ENCODE measurements around the gene ELOVL5. TPM values are rescaled to one million over a fixed set of nuclear protein-coding genes. Genes with fewer than 3 reads are reported as not detected.
A peak's percentile ranks its signal among the peaks of the same experiment; 100 is the strongest.
"Not testable (repeated sequence)": the region's sequence is repeated elsewhere in the genome, so short reads cannot be mapped to it uniquely, and the experiment has no call there.

The ELOVL5 gene
- total RNA-seq, 1 experiment from 2014 or later = 71.7 TPM

DNA sequence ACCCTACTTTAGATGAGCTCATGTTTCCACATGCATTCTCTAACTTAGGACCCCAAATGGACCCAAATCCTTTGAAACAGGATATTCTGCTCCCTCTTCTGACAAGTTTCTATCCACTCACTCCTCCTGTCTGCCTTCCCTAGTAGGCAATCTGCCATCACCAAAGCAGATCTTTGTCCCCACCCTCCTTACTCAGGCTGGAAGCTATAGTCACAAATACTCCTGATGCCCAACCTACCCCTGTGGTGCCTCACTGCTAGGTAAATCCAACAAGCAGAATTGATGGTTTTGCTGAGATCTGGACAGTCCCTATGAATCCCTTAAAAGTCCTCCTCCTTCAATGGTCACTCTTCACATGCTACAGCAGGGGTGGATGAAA lies 21.7 kb downstream of the ELOVL5 start:
- H3K9me3 ChIP-seq (replicated peaks) = no peaks in the 10 kb centered on the region
- H3K4me1 ChIP-seq = peaks cover 10% of the 10 kb centered on the region
- H3K27me3 ChIP-seq = no peaks in the 10 kb centered on the region
- no peak overlapping the region for H3K4me3 ChIP-seq
- no peak overlapping the region for H3K27ac ChIP-seq
- no peaks in the 10 kb centered on the region for H3K36me3 ChIP-seq
- no peak for DNase-seq

- no peaks in the 10 kb centered on the region for H3K9me3 ChIP-seq (replicated peaks)
- H3K27me3 ChIP-seq = no peaks in the 10 kb centered on the region
- no peaks in the 10 kb centered on the region for H3K36me3 ChIP-seq
- no peak overlapping the region for H3K4me3 ChIP-seq
- H3K27ac ChIP-seq = no peak overlapping the region
- DNase-seq = peak; percentile 26 to 45
- peaks cover 14% of the 10 kb centered on the region for H3K4me1 ChIP-seq
Measured at GRCh38 chr6:53326372-53327016, 22.3 kb downstream of the ELOVL5 start.

DNA sequence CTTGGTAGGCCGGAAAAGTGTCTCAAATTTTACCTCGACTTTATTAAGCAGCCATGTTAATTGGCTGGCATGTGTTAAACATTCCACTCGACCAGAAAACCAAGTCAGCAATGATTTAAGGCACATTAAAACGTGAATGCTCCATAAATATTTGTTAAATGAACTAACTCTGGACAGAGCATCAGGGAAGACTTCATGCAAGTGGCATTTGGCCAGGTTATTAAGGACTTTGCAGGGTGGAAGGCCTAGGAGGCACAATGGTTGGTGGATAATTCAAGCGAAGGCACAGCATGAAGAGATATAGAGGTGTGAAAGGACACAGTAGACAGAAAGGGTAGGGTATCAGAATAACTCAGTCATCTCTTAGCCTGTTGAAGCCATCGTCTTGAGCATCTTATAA lies 23.0 kb downstream of the ELOVL5 start:
- Histone ChIP-seq H3K4me1 (peaks cover 14% of the 10 kb centered on the region), H3K4me3 (no peak overlapping the region), H3K9me3 (replicated peaks) (no peaks in the 10 kb centered on the region), H3K27me3 (no peaks in the 10 kb centered on the region), H3K36me3 (no peaks in the 10 kb centered on the region), H3K27ac (no peak overlapping the region)
- DNase-seq = no peak

DNA sequence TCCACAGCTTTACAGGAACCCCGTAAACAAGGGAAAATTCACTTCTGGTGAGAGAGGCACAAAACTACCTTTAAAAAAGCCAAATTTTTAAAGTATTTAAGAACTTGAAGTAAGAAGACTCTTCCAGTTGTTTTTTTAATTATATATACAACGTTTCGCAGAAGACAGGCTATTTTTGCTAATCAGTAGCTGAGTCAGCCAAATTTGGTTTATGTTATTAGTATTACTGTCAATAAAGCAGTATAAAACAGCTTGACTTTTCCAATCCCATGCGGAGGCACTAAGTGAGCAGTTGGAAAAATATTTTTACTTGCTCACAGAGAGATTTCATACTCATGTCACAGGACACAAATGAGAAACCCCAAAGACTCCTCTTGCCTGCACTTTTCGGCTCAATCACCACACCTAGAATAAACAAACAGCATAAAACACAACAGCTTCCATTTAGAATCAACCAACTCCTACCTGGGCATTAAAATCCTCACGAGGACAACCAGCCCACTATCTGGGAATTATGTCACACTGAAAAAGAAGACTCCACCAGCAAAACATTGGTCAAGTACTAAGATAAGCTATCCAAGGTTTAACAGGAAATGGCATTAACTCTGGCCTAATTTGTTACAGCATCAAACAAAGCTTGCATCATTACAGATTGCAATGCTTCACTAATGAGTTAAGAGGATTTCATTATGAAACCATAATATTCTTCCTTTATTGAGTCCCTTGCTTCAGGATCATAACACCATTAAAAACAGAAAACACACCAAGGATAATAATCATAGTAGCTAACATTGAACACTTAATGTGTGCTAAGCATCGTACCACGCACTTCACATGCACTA lies 26.3 kb downstream of the ELOVL5 start:
- no peak overlapping the region for H3K27ac ChIP-seq
- H3K4me3 ChIP-seq = no peak overlapping the region
- DNase-seq = no peak
- no peaks in the 10 kb centered on the region for H3K9me3 ChIP-seq (replicated peaks)
- H3K4me1 ChIP-seq = peaks cover 14% of the 10 kb centered on the region
- no peaks in the 10 kb centered on the region for H3K27me3 ChIP-seq
- no peaks in the 10 kb centered on the region for H3K36me3 ChIP-seq

- Histone ChIP-seq H3K36me3 (no peaks in the 10 kb centered on the region), H3K27ac (no peak overlapping the region), H3K4me3 (no peak overlapping the region), H3K27me3 (no peaks in the 10 kb centered on the region), H3K9me3 (replicated peaks) (no peaks in the 10 kb centered on the region), H3K4me1 (peaks cover 8% of the 10 kb centered on the region)
- DNase-seq = peak in 1 of 2 experiments; percentile 17
Measured at GRCh38 chr6:53321701-53322100, 27.0 kb downstream of the ELOVL5 start.

- H3K27ac ChIP-seq = no peak overlapping the region
- DNase-seq = no peak
Measured at GRCh38 chr6:53320964-53321363, 27.8 kb downstream of the ELOVL5 start.

GRCh38 chr6:53318429-53318828 lies 30.3 kb downstream of the ELOVL5 start:
- no peak overlapping the region for H3K27ac ChIP-seq
- H3K9me3 ChIP-seq (replicated peaks) = no peaks in the 10 kb centered on the region
- H3K27me3 ChIP-seq = no peaks in the 10 kb centered on the region
- no peak for DNase-seq
- peaks cover 5% of the 10 kb centered on the region for H3K4me1 ChIP-seq
- no peak overlapping the region for H3K4me3 ChIP-seq
- no peaks in the 10 kb centered on the region for H3K36me3 ChIP-seq

More at GRCh38 chr6:53320964-53321363, 27.8 kb downstream of the ELOVL5 start:
- H3K27me3 ChIP-seq = no peaks in the 10 kb centered on the region
- no peak overlapping the region for H3K4me3 ChIP-seq
- H3K36me3 ChIP-seq = no peaks in the 10 kb centered on the region
- H3K4me1 ChIP-seq = peaks cover 5% of the 10 kb centered on the region
- no peaks in the 10 kb centered on the region for H3K9me3 ChIP-seq (replicated peaks)

DNA sequence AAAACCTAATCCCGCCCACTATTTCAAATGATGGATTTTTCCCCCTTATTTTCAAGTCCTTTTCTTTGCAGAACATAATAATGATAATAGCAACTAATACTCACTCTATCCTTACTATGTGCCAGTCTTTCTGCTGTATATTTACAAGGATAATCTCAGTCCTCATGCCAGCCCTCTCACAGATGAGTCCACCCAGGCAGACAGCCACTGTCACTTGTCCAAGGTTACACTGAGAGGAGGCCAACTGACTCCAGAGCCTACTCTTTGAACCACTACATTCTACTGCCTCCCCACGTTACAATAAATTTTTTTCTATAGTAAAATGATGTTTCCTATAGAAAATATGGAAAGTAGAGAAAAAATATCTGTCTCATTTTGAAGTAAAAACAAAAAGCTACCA lies 30.9 kb downstream of the ELOVL5 start:
- no peaks in the 10 kb centered on the region for H3K9me3 ChIP-seq (replicated peaks)
- no peak for DNase-seq
- H3K36me3 ChIP-seq = no peaks in the 10 kb centered on the region
- peaks cover 5% of the 10 kb centered on the region for H3K4me1 ChIP-seq
- H3K4me3 ChIP-seq = no peak overlapping the region
- H3K27me3 ChIP-seq = no peaks in the 10 kb centered on the region
- H3K27ac ChIP-seq = no peak overlapping the region

DNA sequence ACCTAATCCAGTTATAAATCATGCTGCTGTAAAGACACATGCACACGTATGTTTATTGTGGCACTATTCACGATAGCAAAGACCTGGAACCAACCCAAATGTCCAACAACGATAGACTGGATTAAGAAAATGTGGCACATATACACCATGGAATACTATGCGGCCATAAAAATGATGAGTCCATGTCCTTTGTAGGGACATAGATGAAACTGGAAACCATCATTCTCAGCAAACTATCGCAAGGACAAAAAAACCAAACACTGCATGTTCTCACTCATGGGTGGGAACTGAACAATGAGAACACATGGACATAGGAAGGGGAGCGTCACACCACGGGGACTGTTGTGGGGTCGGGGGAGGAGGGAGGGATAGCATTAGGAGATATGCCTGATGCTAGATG lies 31.5 kb downstream of the ELOVL5 start:
- not testable (repeated sequence) for H3K27me3 ChIP-seq; H3K27ac ChIP-seq; H3K9me3 ChIP-seq (replicated peaks); DNase-seq; H3K4me1 ChIP-seq; H3K36me3 ChIP-seq; H3K4me3 ChIP-seq

GRCh38 chr6:53316142-53316541 lies 32.6 kb downstream of the ELOVL5 start:
- Histone ChIP-seq H3K9me3 (replicated peaks) (no peaks in the 10 kb centered on the region), H3K36me3 (no peaks in the 10 kb centered on the region), H3K4me3 (no peak overlapping the region), H3K4me1 (no peaks in the 10 kb centered on the region), H3K27me3 (no peaks in the 10 kb centered on the region), H3K27ac (no peak overlapping the region)
- no peak for DNase-seq

GRCh38 chr6:53315086-53315724 lies 33.5 kb downstream of the ELOVL5 start:
- Histone ChIP-seq H3K27me3 (no peaks in the 10 kb centered on the region), H3K27ac (no peak overlapping the region), H3K9me3 (replicated peaks) (no peaks in the 10 kb centered on the region), H3K36me3 (no peaks in the 10 kb centered on the region), H3K4me3 (no peak overlapping the region), H3K4me1 (peaks cover 2% of the 10 kb centered on the region; the same call in 1 of the 2 replicates)
- no peak for DNase-seq

DNA sequence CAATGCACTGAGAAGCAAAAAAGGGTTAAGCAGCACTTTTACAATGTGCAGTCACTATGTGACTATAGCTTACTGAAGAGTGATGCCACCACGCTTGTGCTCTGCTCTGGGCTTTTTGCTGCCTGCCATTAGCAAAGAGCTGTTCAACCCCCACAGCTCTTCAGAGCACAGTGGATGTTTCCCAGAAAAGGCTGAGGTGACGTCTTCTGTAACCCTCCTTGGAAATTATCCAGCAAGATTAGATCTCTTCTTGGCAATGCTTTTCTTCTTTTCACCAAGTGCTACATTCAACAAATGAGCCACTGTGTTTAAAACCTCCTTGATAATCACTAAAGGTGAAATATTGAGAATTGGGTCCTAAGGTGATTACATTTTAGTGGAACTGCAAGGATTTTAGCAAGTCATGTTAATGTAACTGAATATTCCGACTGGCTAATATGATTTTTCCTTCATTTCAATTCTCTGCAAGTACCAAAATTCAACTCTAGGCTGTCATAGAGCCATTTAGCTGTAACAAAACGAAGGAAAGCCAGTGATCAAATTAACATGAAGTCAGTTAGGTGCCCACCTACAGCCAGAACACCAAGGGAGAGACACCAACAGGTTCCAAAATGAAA lies 34.9 kb downstream of the ELOVL5 start:
- no peak for DNase-seq
- no peaks in the 10 kb centered on the region for H3K36me3 ChIP-seq
- H3K4me1 ChIP-seq = peaks cover 14% of the 10 kb centered on the region
- no peaks in the 10 kb centered on the region for H3K9me3 ChIP-seq (replicated peaks)
- H3K4me3 ChIP-seq = no peak overlapping the region
- no peak overlapping the region for H3K27ac ChIP-seq
- no peaks in the 10 kb centered on the region for H3K27me3 ChIP-seq

- no peak for DNase-seq
- H3K36me3 ChIP-seq = no peaks in the 10 kb centered on the region
- H3K27me3 ChIP-seq = no peaks in the 10 kb centered on the region
- no peak overlapping the region for H3K4me3 ChIP-seq
- H3K4me1 ChIP-seq = peaks cover 16% of the 10 kb centered on the region
- H3K27ac ChIP-seq = no peak overlapping the region
- no peaks in the 10 kb centered on the region for H3K9me3 ChIP-seq (replicated peaks)
Measured at GRCh38 chr6:53312355-53312754, 36.4 kb downstream of the ELOVL5 start.

- peaks cover 16% of the 10 kb centered on the region for H3K4me1 ChIP-seq
- no peak for DNase-seq
- no peaks in the 10 kb centered on the region for H3K36me3 ChIP-seq
Measured at GRCh38 chr6:53311586-53311935, 37.2 kb downstream of the ELOVL5 start.

More at GRCh38 chr6:53311586-53311935, 37.2 kb downstream of the ELOVL5 start:
- Histone ChIP-seq H3K9me3 (replicated peaks) (no peaks in the 10 kb centered on the region), H3K27me3 (no peaks in the 10 kb centered on the region), H3K4me3 (no peak overlapping the region), H3K27ac (no peak overlapping the region)

Data from SJCRH30 (cell line).